ENCODE data around the gene PCDHGB1.
"Not testable (repeated sequence)": the region's sequence is repeated elsewhere in the genome, so short reads cannot be mapped to it uniquely, and the experiment has no call there.

DNA sequence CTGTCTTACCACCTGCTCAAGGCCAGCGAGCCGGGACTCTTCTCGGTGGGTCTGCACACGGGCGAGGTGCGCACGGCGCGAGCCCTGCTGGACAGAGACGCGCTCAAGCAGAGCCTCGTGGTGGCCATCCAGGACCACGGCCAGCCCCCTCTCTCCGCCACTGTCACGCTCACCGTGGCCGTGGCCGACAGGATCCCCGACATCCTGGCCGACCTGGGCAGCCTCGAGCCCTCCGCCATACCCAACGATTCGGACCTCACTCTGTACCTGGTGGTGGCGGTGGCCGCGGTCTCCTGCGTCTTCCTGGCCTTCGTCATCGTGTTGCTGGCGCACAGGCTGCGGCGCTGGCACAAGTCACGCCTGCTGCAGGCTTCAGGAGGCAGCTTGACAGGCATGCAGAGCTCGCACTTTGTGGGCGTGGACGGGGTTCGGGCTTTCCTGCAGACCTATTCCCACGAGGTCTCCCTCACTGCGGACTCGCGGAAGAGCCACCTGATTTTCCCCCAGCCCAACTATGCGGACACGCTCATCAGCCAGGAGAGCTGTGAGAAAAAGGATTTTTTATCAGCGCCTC, 9.0 kb upstream of the PCDHGB1 start:
- TF ChIP-seq, protein P1, sequence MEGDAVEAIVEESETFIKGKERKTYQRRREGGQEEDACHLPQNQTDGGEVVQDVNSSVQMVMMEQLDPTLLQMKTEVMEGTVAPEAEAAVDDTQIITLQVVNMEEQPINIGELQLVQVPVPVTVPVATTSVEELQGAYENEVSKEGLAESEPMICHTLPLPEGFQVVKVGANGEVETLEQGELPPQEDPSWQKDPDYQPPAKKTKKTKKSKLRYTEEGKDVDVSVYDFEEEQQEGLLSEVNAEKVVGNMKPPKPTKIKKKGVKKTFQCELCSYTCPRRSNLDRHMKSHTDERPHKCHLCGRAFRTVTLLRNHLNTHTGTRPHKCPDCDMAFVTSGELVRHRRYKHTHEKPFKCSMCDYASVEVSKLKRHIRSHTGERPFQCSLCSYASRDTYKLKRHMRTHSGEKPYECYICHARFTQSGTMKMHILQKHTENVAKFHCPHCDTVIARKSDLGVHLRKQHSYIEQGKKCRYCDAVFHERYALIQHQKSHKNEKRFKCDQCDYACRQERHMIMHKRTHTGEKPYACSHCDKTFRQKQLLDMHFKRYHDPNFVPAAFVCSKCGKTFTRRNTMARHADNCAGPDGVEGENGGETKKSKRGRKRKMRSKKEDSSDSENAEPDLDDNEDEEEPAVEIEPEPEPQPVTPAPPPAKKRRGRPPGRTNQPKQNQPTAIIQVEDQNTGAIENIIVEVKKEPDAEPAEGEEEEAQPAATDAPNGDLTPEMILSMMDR (IDR thresholded peaks at IDR 0.05 in 4 of 5, conservative IDR thresholded peaks at IDR 0.05 in 1 of 5): not testable (repeated sequence)
- TF ChIP-seq POLR2A (IDR thresholded peaks at IDR 0.05): not testable (repeated sequence)

Data from gastrocnemius medialis (tissue), 4 donors.